Measurements from ENCODE around the gene NFASC.

Gene NFASC

GRCh38 chr1:204929487-204930154 is 59.0 kb downstream of the NFASC start:
- no peak for DNase-seq

GRCh38 chr1:204930155-204930523 is 59.5 kb downstream of the NFASC start:
- no peak for DNase-seq

- no peak for DNase-seq
Observed at GRCh38 chr1:204931313-204931712, 60.7 kb downstream of the NFASC start.

GRCh38 chr1:204931768-204932572 is 61.3 kb downstream of the NFASC start:
- DNase-seq: no peak

GRCh38 chr1:204932573-204932909 is 61.9 kb downstream of the NFASC start:
- DNase-seq: no peak

- no peak for DNase-seq
Observed at GRCh38 chr1:204935155-204935554, 64.5 kb downstream of the NFASC start.

GRCh38 chr1:204936765-204937164 is 66.1 kb downstream of the NFASC start:
- no peak for DNase-seq

GRCh38 chr1:204937901-204938300 is 67.2 kb downstream of the NFASC start:
- DNase-seq: no peak

GRCh38 chr1:204940591-204940990 is 69.9 kb downstream of the NFASC start:
- DNase-seq: no peak

GRCh38 chr1:204941421-204942338 is 71.0 kb downstream of the NFASC start:
- DNase-seq: peak; percentile 88

- DNase-seq: no peak
Observed at GRCh38 chr1:204943495-204943894, 72.8 kb downstream of the NFASC start.

GRCh38 chr1:204944662-204945061 is 74.0 kb downstream of the NFASC start:
- no peak for DNase-seq

GRCh38 chr1:204945565-204945977 is 74.9 kb downstream of the NFASC start:
- no peak for DNase-seq

- no peak for DNase-seq
Observed at GRCh38 chr1:204946640-204947039, 76.0 kb downstream of the NFASC start.

GRCh38 chr1:204947338-204947737 is 76.7 kb downstream of the NFASC start:
- DNase-seq: no peak

- no peak for DNase-seq
Observed at GRCh38 chr1:204947747-204948146, 77.1 kb downstream of the NFASC start.

GRCh38 chr1:204950353-204951001 is 79.8 kb downstream of the NFASC start:
- DNase-seq: no peak

- DNase-seq: no peak
Observed at GRCh38 chr1:204958317-204959307, 88.0 kb downstream of the NFASC start.

GRCh38 chr1:204959374-204959773 is 88.7 kb downstream of the NFASC start:
- DNase-seq: no peak

GRCh38 chr1:204959836-204960235 is 89.2 kb downstream of the NFASC start:
- no peak for DNase-seq

GRCh38 chr1:204960306-204961125 is 89.9 kb downstream of the NFASC start:
- DNase-seq: no peak
